K562 (cell line): Measurements from ENCODE around the gene GGT5. TPM values are rescaled to one million over a fixed set of nuclear protein-coding genes. Genes with fewer than 3 reads are reported as not detected.
A peak's percentile ranks its signal among the peaks of the same experiment; 100 is the strongest.

Experiments
- ATAC-seq: fragments of 200-7000 bp; cut with Tn5 transposase; 3 replicates; pipeline ENCODE4 v1.9.1; 2020; ENCODE audit warnings: moderate library complexity
- BruUV-seq: library from RNA; stranded (reverse); fragments of 400-500 nt; replicated peaks from 2 replicates; lab custom pipeline; 2021; lab: Mats Ljungman, UMichigan
- CTCF ChIA-PET: fragments of 300-600 bp; formaldehyde crosslinking; extraction: SDS; loops from one replicate; lab custom pipeline; 2021; ENCODE audit warnings: low intra/inter-chr PET ratio; lab: Yijun Ruan, JAX
- POLR2A ChIA-PET: fragments of 300-600, 350-650 bp; sonication (Branson Sonifier 250); formaldehyde crosslinking; extraction: SDS; loops from one replicate; lab custom pipeline; 2021; ENCODE audit warnings: antibody characterized with exemption, inconsistent platforms; lab: Yijun Ruan, JAX
- DNase-seq, 4 experiments: peaks; one replicate each; pipeline versions ENCODE4 v3.0.0 to v3.0.0-alpha.2; 2011 to 2018; ENCODE audit warnings: low spot score in 3 of 4, mixed read lengths in 3 of 4; ENCODE audit errors: extremely low read depth in 1 of 4
- FAIRE-seq: peaks from 2 replicates; lab custom pipeline; 2011; peaks lifted over from hg19 to GRCh38; lab: Jason Lieb, UNC
- H2AFZ ChIP-seq: 2 replicates; pipeline ENCODE4 v1.6.0; 2011; ENCODE audit warnings: low read depth, low read length, control low read depth, inconsistent platforms
- H3K27ac ChIP-seq: fragments of 200-600 bp; 3 replicates; pipeline ENCODE4 v1.8.0; 2011; ENCODE audit warnings: low read depth, mild to moderate bottlenecking, control low read depth, inconsistent platforms, low read length, moderate library complexity, mixed read lengths; ENCODE audit errors: extremely low read depth
- H3K27me3 ChIP-seq, 2 experiments: fragments of 300-600 bp in 1 of 2; 2 replicates in 1 of 2; 3 replicates in 1 of 2; pipeline versions ENCODE4 v1.6.0 to v1.8.0; 2011; ENCODE audit warnings: inconsistent platforms in 2 of 2, low read length in 2 of 2, mild to moderate bottlenecking in 1 of 2, mixed read lengths in 1 of 2, moderate library complexity in 1 of 2; ENCODE audit not compliant: control insufficient read depth in 2 of 2, insufficient read depth in 2 of 2
- H3K36me3 ChIP-seq: fragments of 300-600 bp; 3 replicates; pipeline ENCODE4 v1.8.0; 2011; ENCODE audit warnings: mild to moderate bottlenecking, low read length, inconsistent platforms; ENCODE audit not compliant: control insufficient read depth, insufficient read depth
- H3K4me1 ChIP-seq, 2 experiments: fragments of 200-600 bp in 1 of 2; replicated peaks in 1 of 2; 2 replicates in 1 of 2; 3 replicates in 1 of 2; pipeline versions ENCODE4 v1.5.1 to v1.8.0; 2011; ENCODE audit warnings: inconsistent platforms in 2 of 2, low read length in 2 of 2, mild to moderate bottlenecking in 1 of 2, mixed read lengths in 1 of 2, moderate library complexity in 1 of 2; ENCODE audit not compliant: control insufficient read depth in 2 of 2, insufficient read depth in 2 of 2
- H3K4me2 ChIP-seq: 2 replicates; pipeline ENCODE4 v1.6.1; 2011; ENCODE audit warnings: low read length, control low read depth, inconsistent platforms, mixed read lengths; ENCODE audit not compliant: insufficient read depth
- H3K4me3 ChIP-seq: fragments of 200-600 bp; sonication (generic), shearing (Covaris generic); 2 replicates; pipeline ENCODE4 v1.5.1; 2016; ENCODE audit warnings: control low read depth, inconsistent platforms
- H3K79me2 ChIP-seq: fragments of 200-600 bp; 3 replicates; pipeline ENCODE4 v1.8.0; 2011; ENCODE audit warnings: low read length, inconsistent platforms; ENCODE audit not compliant: control insufficient read depth, insufficient read depth
- H3K9ac ChIP-seq, 2 experiments: 2 replicates each; pipeline versions ENCODE4 v1.6.0 to v1.6.1; 2011; ENCODE audit warnings: low read depth in 2 of 2, low read length in 2 of 2, control low read depth in 1 of 2, inconsistent platforms in 1 of 2, mild to moderate bottlenecking in 1 of 2, mixed read lengths in 1 of 2; ENCODE audit not compliant: insufficient read depth in 1 of 2
- H3K9me1 ChIP-seq: one replicate; pipeline ENCODE4 v1.6.0; 2011; ENCODE audit warnings: inconsistent platforms, mild to moderate bottlenecking, low read length, moderate library complexity; ENCODE audit not compliant: control insufficient read depth, insufficient read depth
- H3K9me3 ChIP-seq: replicated peaks from 2 replicates; pipeline ENCODE4 v1.5.1; 2011; ENCODE audit warnings: low read depth, low read length, inconsistent platforms; ENCODE audit not compliant: control insufficient read depth, insufficient read depth
- H4K20me1 ChIP-seq: replicated peaks from 2 replicates; pipeline ENCODE4 v1.6.1; 2011; ENCODE audit warnings: low read length, inconsistent platforms, mixed read lengths; ENCODE audit not compliant: control insufficient read depth, insufficient read depth
- CHCHD3 ChIP-seq: fragments of 250-450 bp; sonication (Bioruptor Pico); IDR thresholded peaks from 2 replicates; pipeline ENCODE4 v2.1.2; 2022; ENCODE audit warnings: mild to moderate bottlenecking
- FOXM1 ChIP-seq, 2 experiments: fragments of 450-650 bp in 1 of 2; sonication (generic) in 1 of 2; formaldehyde crosslinking in 1 of 2; IDR thresholded peaks; 2 replicates each; pipeline versions ENCODE4 v1.6.1 to v1.9.0; 2017 to 2022; ENCODE audit warnings: low read depth in 2 of 2, mild to moderate bottlenecking in 2 of 2, missing genetic modification reagents in 1 of 2, moderate library complexity in 1 of 2
- ILF3 ChIP-seq: fragments of 450-650 bp; IDR thresholded peaks from 2 replicates; pipeline ENCODE4 v1.6.1; 2018; ENCODE audit warnings: antibody characterized with exemption, mild to moderate bottlenecking, moderate library complexity, borderline replicate concordance
- MXI1 ChIP-seq: IDR thresholded peaks from 2 replicates; pipeline ENCODE4 v1.6.1; 2011; ENCODE audit warnings: low read depth, mild to moderate bottlenecking, improper control_type of control experiment, low read length
- NELFE ChIP-seq: IDR thresholded peaks from 2 replicates; pipeline ENCODE4 v1.6.1; 2011; ENCODE audit warnings: mild to moderate bottlenecking; ENCODE audit not compliant: insufficient read depth, insufficient read length
- POLR2G ChIP-seq: fragments of 200-400 bp; formaldehyde crosslinking; IDR thresholded peaks from 2 replicates; pipeline ENCODE4 v1.6.1; 2017; ENCODE audit warnings: low read depth, mild to moderate bottlenecking, antibody characterized with exemption, low read length, moderate library complexity
- RFX5 ChIP-seq: IDR thresholded peaks from 2 replicates; pipeline ENCODE4 v1.6.1; 2011; ENCODE audit warnings: low read depth, mild to moderate bottlenecking, improper control_type of control experiment, low read length
- ZNF785 ChIP-seq: fragments of 250-450 bp; sonication (Bioruptor Pico); IDR thresholded peaks from 2 replicates; pipeline ENCODE4 v1.4.0; 2020; ENCODE audit warnings: mild to moderate bottlenecking
- WGBS: fragments of 100-300 bp; shearing (Covaris generic); methylation state at CpG from one replicate; pipeline ENCODE4 v1.1.6; 2016; ENCODE audit warnings: low coverage, mixed read lengths; ENCODE audit not compliant: insufficient coverage; ENCODE audit errors: missing lambda C conversion rate; 5-methylcytosine and 5-hydroxymethylcytosine counted together
- in situ Hi-C: fragments of 300-500 bp; cut with MboI; formaldehyde crosslinking; loops from 4 replicates; pipeline ENCODE4 v1.15.0; 2018; ENCODE audit warnings: inconsistent platforms, mixed read lengths
- intact Hi-C: fragments of 100-400 bp; cut with micrococcal nuclease; formaldehyde crosslinking; loops from 2 replicates; pipeline ENCODE4 v1.14.2; 2022
- polyA plus RNA-seq, 8 experiments: library from polyadenylated mRNA; depleted of rRNA in 4 of 8; stranded (reverse) in 5 of 8; unstranded in 3 of 8; fragments of >200 nt; fragmentation: Nextera tagmentation in 2 of 8; fragmentation: Illumina TruSeq in 1 of 8; extraction: Ambion mirVana in 2 of 8; extraction: Trizol in 1 of 8; gene quantifications; 2 replicates each; pipeline versions ENCODE4 v1.2.1 to v1.2.3, GENCODE V29; 2011 to 2014; ENCODE audit warnings: inconsistent platforms in 1 of 8, missing spikeins in 1 of 8
- total RNA-seq, 7 experiments: library from RNA; depleted of rRNA in 6 of 7; stranded (reverse); fragments of >200 nt in 6 of 7; fragmentation: Illumina TruSeq in 2 of 7; extraction: Trizol in 2 of 7; gene quantifications; 2 replicates each; pipeline versions ENCODE4 v1.2.1 to v1.2.3, GENCODE V29; 2011 to 2021; ENCODE audit warnings: low replicate concordance in 1 of 7
- TF ChIP-seq, protein P1 (sequence below): fragments of 450-650 bp; IDR thresholded peaks from 2 replicates; pipeline ENCODE4 v1.6.1; 2016; ENCODE audit warnings: missing biosample characterization, missing genetic modification characterization
- TF ChIP-seq, protein P2 (sequence below): fragments of 200-800 bp; sonication (Bioruptor generic); IDR thresholded peaks from 2 replicates; pipeline ENCODE4 v1.6.1; 2017; ENCODE audit warnings: missing genetic modification characterization, missing compliant biosample characterization
- TF ChIP-seq, protein P3 (sequence below): fragments of 450-650 bp; formaldehyde crosslinking; IDR thresholded peaks from 2 replicates; pipeline ENCODE4 v1.4.0; 2020; ENCODE audit warnings: mild to moderate bottlenecking
- TF ChIP-seq, protein P4 (sequence below): sonication (generic); formaldehyde crosslinking; IDR thresholded peaks from 2 replicates; pipeline ENCODE4 v1.8.0; 2022; ENCODE audit warnings: mild to moderate bottlenecking, missing genetic modification reagents

The GGT5 gene
- total and polyA plus RNA-seq, 9 of the 15 experiments (the other 6 are each of a cell fraction or from before 2014, with no cell fraction given) = 0.07 to 0.69 (median 0.18) TPM; not detected in 4

DNA sequence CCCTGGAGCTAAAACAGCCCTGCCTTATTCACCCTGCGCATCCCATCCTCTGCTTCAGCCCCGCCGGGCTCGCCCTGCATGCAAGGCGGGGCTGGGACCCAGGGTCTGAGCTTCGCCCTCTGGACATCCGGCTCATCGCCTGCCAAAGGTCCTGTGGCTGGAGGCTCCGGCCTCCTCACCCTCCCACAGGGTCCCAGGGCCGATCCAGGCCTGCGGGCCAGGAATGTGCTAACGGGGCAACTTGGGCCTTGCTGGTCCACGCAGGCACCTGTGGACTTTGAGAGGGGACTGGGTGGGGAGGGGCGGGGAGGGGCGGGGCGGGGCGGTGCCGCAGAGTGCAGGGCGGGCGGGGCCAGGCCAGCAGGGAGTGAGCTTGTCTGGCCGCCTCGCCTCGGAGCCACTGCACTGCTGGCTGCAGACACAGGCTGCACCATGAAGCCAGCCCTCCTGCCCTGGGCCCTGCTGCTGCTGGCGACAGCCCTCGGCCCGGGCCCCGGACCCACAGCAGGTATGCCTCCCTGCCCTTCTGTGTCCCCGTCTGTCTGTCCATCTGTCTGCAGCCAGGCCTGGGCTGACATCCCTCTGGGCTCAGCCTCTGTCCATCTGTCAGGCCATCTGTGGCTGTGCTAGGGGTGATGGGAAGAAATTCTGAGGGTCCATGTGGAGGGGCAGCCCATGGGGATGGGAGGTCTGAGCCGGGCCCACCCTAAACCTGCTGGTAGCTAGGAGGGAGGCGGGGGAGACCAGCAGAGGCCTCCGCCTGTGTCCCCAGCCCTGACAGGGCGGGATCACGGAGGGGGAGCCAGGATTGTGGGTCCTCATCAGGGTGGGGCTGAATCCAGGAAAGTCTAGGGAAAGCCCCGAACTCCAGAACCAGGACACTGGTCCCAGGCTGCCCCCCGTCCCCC is 63.5 kb downstream of the GGT5 start, which contains the start of gene SUSD2:
TSS of gene SUSD2 (plus strand) at position 400 of the 908 bp plus-strand sequence. CDS start at position 433, 33 bp downstream.
- DNase-seq (peak; percentile 34 to 58 (median 46)), FAIRE-seq (no peak), ATAC-seq (peak; percentile 84)
- Histone ChIP-seq H3K27me3 (peaks cover 2 to 14% of the 10 kb centered on the region in 2 experiments; a peak in 2 of 5 replicates), H3K27ac (no peak within 1 kb of the TSS), H3K4me3 (no peak within 1 kb of the TSS), H3K9me1 (no peaks in the 10 kb centered on the region), H3K9me3 (no peaks in the 10 kb centered on the region), H3K79me2 (no peaks in the 10 kb centered on the region), H4K20me1 (0 out of 2 replicates have a peak, but pooled peaks cover 6% of the 10 kb centered on the region), H3K4me2 (no peak within 1 kb of the TSS), H3K36me3 (peaks cover 7% of the 10 kb centered on the region; the same call in 1 of the 3 replicates), H3K4me1 (peaks cover 0 to 41% of the 10 kb centered on the region in 2 experiments; a peak in 2 of 5 replicates), H2AFZ (no peak within 1 kb of the TSS), H3K9ac (peak within 1 kb of the TSS in 1 of 2 experiments; percentile 78; a peak in 2 of 4 replicates)
- no TSS peak for BruUV-seq
- intact Hi-C loops = loop anchor here (10.0 kb wide), 2 partner anchors 227 to 343 kb away; no protein-coding TSS in a partner anchor
- TF ChIP-seq RFX5 (no peak), FOXM1 (IDR thresholded peaks at IDR 0.05; ENCODE audit: low read depth) (no peak), FOXM1 (CRISPR knock-in tag; IDR thresholded peaks at IDR 0.05; ENCODE audit: low read depth) (no peak), ILF3 (no peak), ZNF785 (CRISPR knock-in tag) (no peak), MXI1 (no peak), CHCHD3 (CRISPR knock-in tag) (no peak), NELFE (no peak), POLR2G (peak; percentile 56)
- TF ChIP-seq, protein P1, sequence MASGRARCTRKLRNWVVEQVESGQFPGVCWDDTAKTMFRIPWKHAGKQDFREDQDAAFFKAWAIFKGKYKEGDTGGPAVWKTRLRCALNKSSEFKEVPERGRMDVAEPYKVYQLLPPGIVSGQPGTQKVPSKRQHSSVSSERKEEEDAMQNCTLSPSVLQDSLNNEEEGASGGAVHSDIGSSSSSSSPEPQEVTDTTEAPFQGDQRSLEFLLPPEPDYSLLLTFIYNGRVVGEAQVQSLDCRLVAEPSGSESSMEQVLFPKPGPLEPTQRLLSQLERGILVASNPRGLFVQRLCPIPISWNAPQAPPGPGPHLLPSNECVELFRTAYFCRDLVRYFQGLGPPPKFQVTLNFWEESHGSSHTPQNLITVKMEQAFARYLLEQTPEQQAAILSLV (tag) = no peak
- TF ChIP-seq, protein P2, sequence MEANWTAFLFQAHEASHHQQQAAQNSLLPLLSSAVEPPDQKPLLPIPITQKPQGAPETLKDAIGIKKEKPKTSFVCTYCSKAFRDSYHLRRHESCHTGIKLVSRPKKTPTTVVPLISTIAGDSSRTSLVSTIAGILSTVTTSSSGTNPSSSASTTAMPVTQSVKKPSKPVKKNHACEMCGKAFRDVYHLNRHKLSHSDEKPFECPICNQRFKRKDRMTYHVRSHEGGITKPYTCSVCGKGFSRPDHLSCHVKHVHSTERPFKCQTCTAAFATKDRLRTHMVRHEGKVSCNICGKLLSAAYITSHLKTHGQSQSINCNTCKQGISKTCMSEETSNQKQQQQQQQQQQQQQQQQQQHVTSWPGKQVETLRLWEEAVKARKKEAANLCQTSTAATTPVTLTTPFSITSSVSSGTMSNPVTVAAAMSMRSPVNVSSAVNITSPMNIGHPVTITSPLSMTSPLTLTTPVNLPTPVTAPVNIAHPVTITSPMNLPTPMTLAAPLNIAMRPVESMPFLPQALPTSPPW (CRISPR knock-in tag) = peak; percentile 21; the same call in 1 of the 2 replicates
- TF ChIP-seq, protein P3, sequence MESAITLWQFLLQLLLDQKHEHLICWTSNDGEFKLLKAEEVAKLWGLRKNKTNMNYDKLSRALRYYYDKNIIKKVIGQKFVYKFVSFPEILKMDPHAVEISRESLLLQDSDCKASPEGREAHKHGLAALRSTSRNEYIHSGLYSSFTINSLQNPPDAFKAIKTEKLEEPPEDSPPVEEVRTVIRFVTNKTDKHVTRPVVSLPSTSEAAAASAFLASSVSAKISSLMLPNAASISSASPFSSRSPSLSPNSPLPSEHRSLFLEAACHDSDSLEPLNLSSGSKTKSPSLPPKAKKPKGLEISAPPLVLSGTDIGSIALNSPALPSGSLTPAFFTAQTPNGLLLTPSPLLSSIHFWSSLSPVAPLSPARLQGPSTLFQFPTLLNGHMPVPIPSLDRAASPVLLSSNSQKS (CRISPR knock-in tag) = no peak
- TF ChIP-seq, protein P4, sequence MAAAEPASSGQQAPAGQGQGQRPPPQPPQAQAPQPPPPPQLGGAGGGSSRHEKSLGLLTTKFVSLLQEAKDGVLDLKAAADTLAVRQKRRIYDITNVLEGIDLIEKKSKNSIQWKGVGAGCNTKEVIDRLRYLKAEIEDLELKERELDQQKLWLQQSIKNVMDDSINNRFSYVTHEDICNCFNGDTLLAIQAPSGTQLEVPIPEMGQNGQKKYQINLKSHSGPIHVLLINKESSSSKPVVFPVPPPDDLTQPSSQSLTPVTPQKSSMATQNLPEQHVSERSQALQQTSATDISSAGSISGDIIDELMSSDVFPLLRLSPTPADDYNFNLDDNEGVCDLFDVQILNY = no peak
- CTCF ChIA-PET = no interaction called here
- 35% methylated on average over 17 of the region's 35 CpGs for WGBS
- in situ Hi-C loops = no loop called here
- POLR2A ChIA-PET = interaction anchor here (0.8 kb wide), 1 partner anchor 370 kb away, joined by 5 read pairs; no protein-coding TSS in a partner anchor
